ENCODE results near the gene MPV17.

DNA sequence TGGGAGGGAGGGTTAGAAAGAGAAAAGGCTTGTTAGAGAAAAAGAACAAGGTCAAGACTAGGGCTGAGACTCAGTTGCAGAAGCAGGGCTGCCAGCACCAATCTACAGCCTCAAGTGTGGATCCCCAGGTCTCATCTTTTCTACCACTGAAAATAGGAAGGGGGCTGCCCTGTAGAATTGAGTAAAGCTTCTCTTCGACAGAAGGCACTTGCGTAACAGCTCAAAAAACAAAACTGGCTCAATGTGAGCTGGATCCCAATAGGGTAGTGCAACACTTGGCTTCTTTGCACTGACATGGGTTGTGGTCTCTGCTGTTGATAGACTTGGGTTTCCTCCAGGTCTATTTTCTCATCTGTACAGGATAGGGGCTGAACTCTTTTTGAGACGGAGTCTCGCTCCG is 1.8 kb upstream of the MPV17 start:
- TF ChIP-seq POLR2AphosphoS5 (IDR thresholded peaks at IDR 0.05; ENCODE audit: low read depth) (no peak), GABPA (IDR thresholded peaks at IDR 0.05; ENCODE audit: low read depth) (no peak)
- TF ChIP-seq, protein P1, sequence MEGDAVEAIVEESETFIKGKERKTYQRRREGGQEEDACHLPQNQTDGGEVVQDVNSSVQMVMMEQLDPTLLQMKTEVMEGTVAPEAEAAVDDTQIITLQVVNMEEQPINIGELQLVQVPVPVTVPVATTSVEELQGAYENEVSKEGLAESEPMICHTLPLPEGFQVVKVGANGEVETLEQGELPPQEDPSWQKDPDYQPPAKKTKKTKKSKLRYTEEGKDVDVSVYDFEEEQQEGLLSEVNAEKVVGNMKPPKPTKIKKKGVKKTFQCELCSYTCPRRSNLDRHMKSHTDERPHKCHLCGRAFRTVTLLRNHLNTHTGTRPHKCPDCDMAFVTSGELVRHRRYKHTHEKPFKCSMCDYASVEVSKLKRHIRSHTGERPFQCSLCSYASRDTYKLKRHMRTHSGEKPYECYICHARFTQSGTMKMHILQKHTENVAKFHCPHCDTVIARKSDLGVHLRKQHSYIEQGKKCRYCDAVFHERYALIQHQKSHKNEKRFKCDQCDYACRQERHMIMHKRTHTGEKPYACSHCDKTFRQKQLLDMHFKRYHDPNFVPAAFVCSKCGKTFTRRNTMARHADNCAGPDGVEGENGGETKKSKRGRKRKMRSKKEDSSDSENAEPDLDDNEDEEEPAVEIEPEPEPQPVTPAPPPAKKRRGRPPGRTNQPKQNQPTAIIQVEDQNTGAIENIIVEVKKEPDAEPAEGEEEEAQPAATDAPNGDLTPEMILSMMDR (IDR thresholded peaks at IDR 0.05; ENCODE audit: insufficient read depth, low read length), result no peak
- TF ChIP-seq, protein P2, sequence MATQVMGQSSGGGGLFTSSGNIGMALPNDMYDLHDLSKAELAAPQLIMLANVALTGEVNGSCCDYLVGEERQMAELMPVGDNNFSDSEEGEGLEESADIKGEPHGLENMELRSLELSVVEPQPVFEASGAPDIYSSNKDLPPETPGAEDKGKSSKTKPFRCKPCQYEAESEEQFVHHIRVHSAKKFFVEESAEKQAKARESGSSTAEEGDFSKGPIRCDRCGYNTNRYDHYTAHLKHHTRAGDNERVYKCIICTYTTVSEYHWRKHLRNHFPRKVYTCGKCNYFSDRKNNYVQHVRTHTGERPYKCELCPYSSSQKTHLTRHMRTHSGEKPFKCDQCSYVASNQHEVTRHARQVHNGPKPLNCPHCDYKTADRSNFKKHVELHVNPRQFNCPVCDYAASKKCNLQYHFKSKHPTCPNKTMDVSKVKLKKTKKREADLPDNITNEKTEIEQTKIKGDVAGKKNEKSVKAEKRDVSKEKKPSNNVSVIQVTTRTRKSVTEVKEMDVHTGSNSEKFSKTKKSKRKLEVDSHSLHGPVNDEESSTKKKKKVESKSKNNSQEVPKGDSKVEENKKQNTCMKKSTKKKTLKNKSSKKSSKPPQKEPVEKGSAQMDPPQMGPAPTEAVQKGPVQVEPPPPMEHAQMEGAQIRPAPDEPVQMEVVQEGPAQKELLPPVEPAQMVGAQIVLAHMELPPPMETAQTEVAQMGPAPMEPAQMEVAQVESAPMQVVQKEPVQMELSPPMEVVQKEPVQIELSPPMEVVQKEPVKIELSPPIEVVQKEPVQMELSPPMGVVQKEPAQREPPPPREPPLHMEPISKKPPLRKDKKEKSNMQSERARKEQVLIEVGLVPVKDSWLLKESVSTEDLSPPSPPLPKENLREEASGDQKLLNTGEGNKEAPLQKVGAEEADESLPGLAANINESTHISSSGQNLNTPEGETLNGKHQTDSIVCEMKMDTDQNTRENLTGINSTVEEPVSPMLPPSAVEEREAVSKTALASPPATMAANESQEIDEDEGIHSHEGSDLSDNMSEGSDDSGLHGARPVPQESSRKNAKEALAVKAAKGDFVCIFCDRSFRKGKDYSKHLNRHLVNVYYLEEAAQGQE (IDR thresholded peaks at IDR 0.05; ENCODE audit: insufficient replicate concordance, low read depth), result no peak

All from HL-60 (cell line).